ENCODE measurements around the gene ISG15.
"Not testable (repeated sequence)": the region's sequence is repeated elsewhere in the genome, so short reads cannot be mapped to it uniquely, and the experiment has no call there.

Gene ISG15

DNA sequence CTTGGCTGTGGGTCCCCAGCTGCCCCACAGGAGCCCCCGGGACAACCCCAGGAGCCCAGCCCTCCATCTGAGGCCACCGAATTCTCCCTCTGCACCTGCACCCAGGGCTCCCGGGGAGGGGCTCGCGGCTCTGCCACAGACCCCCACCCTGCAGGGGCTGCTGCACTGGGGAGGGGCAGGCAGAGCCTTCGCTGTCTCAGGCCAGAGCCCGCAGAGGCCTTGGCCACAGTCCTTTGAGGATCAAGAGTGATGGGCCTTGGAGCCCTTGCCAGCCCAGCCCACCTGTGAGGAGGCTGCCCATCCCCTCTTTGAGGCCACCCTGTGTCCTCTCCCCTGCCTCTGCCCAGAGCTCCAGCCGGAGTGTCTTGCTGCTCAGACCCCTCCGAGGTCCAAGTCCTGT is 37.9 kb upstream of the ISG15 start:
- no peak for DNase-seq (ENCODE audit: low read depth, low spot score)

DNA sequence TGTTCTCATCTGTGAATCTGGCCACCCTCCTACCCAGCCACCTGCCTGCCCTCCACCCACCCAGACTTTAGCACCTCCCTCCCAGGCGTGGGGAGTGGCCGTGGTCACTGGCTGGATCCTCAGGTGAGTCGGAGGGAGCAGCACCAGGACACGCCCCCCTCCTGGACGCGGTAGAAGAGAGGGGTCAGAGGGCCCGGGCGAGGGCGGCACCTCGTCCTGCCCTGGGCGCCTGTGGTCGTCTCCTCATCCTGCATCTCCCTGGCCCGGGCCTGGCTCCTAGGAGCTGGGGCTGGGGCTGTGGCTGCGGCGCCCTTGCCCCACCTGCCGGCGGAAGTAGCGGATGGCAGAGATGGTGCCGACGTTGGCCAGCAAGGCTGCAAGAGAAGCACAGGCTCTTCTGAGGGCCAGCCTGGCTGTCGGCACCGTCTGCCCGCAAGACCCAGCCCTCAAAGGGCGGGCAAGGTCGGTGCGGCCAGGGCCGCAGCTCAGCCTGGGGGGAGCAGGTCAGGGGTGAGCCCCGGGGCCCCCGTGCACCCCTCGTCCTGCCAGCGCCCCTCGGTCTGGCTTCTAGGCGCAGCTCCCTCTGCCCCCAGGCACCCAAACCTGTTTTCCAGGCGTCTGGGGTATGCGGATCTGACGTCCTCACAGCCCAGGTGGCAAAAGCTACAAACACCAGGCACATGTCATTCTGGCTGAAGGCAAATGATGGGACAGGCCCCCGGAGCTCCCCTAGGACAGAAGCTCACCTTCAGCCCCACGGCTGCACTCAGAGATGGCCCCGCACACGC is 37.2 kb upstream of the ISG15 start:
- peak; percentile 92 for DNase-seq (ENCODE audit: low read depth, low spot score)

DNA sequence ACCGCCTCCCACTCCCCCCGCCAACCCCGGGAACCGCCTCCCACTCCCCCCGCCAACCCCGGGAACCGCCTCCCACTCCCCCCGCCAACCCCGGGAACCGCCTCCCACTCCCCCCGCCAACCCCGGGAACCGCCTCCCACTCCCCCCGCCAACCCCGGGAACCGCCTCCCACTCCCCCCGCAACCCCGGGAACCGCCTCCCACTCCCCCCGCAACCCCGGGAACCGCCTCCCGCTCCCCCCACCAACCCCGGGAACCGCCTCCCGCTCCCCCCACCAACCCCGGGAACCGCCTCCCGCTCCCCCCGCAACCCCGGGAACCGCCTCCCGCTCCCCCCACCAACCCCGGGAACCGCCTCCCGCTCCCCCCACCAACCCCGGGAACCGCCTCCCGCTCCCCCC is 36.5 kb upstream of the ISG15 start:
- not testable (repeated sequence) for DNase-seq (ENCODE audit: low read depth, low spot score)

DNA sequence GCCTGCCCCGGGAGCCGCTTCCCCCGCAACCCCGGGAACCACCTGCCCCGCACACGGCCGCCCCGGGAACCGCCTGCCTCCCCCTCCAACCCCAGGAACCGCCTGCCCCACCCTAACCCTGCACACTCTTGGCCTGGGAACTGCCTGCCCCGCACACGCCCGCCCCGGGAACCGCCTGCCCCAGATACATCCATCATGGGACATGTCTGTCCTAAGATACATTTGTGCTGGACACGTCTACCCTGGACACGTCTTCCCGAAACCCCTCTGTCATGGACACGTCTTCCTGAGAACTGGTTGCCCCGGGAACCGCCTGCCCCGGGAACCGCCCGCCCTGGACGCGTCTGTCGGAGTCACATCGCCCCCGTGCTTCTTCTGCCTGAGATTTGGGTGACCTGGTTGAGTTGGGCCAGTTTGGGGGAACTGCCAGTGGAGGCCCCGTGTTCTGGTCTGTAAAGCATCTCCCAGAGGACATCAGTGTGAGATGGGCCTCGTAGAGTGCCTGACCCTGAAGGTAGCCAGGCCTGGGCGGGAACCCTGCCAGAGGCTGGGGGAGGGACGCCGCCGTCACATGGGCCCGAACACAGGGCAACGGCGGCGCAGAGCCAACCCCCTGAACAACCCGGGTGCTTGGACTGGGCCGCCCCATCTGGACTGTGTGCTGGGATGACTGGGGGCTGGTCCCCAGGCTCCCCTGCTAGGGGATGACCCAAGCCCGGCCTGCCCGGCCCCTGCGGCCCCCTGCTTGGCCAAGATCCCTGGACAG is 35.0 kb upstream of the ISG15 start:
- DNase-seq (ENCODE audit: low read depth, low spot score) = no peak

DNA sequence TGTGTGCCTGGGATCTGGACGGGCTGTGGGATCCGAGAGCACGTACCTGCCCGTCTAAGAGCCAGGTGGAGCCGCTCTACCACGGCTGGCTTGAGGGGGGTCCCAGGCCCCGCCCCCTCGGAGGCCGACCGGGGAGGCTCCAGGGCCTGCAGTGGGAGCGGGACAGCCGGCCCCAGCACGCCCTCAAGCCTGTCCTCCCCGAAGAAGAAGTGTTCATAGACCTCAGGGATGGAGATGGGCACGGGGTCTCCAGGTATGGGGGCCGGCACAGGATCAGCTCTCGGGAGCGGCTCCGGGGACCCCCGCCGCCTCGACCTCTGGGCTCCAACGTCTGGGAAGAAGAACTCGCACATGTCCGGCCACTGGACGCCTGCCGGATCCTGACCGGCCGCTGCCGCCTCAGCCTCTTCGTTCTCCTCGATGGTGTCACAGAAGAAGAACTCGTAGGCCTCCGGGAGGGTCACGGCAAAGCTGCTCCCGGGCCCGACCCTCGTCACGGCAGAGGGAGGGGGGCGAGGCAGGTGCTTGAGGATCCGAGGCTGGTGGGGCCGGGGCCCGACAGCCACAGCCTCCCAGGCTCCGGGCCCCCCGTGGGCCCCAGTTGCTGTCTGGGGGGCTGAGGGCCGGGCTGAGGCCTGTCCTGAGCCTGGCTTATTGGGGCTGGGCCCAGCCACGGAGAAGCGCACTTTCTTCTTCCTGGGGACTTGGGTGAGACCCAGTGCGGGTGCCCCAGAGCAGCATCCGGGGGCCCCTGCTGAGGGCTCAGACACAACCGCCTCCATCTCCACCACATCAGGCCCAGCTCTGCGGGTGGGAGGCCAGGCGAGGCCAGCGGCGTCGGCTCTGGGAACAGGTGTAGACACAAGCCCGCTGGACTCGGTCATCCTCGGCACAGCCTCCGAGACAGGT is 34.2 kb upstream of the ISG15 start:
- DNase-seq (ENCODE audit: low read depth, low spot score) = no peak

DNA sequence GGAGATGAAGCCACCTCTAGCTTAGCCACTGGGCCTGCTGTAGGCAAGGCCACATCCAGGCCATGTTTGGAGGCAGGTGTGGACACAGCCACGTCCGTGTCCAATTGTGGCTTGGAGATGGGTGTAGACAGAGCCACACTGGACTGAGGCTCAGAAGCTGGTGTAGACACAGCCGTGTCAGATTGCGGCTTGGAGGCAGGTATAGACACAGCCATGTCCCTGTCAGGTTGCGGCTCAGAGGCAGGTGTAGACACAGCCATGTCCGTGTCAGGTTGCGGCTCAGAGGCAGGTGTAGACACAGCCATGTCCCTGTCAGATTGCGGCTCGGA is 33.6 kb upstream of the ISG15 start:
- no peak for DNase-seq (ENCODE audit: low read depth, low spot score)

DNA sequence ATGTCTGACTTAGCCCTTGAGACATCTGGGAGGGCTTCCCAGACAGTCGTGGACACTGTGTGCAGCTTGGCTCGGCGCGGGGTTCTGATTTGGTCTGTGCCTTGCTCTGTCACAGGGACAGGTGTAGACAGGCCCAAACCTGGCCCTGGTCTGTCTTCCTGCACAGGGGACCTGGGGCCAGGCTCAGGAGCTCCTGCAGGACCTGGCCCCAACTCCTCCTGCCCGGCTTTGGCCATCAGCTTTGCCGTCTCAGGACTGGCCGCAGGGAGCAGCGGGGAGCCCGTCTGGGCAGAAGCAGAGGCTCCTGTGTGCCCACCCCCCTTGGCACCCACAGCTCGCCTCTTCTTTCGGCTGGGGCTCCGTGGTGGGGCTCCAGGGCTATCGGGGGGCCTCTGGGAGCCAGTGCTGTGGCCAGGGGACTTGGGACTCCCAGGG is 33.1 kb upstream of the ISG15 start:
- no peak for DNase-seq (ENCODE audit: low read depth, low spot score)

DNA sequence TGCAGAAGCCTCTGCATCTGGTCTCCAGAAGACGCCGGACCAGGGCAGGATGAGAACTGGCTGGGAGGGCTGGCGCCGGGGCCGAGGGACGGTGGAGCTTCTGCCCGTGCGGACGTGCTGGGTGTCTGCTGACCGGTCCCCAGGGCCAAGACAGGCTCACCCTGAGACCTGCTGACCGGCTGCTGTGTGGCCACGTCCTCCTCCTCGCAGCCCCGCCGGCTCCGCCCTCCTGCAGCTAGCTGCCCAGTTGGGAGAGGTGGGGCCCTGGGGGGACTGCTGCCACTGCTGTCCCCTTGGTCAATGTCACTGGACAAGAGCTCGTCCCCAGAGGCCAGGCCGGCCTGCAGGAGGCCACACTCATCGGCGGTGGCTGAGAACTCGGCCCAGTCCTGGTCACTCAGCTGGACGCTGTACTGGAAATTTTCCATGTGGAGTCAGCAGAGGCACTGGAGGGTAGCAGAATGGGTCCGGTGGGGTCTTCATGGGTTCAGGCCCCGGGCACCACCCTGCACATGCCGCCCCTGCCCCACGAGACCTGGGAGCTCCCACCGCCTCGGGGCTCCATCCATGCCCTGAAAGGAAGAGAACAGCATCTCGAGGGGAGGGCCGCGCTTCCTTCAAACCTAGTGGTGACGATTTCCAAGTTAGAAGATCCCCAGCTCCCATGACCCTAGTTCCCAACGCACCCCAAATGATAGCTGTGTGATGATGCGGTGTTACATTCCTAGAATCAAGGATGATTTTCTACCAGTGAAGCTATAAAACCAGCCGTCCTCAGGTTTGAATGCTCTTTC is 32.5 kb upstream of the ISG15 start:
- no peak for DNase-seq (ENCODE audit: low read depth, low spot score)

DNA sequence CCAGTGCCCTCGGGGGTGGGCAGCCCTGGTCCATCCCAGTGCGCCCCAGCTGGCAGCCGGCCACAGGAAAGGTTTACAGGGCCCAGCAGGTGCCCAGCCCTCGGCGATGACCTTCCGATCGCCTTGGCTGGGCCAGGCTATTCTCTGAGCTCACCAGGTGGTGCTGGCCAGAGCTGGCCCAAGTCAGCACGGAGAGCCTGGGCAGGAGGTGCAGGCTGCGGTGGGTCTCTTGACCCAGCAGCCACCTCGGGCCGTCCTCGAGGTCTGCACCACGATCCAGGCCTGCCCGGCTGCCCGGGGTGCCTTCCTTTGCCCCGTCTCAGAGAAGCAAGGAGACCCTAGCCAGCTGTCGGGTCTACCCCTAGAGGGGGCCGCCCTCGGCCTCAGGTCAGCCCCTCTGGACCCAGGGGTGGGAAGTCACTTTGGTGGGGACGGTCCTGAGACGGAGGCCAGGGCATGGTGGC is 31.8 kb upstream of the ISG15 start:
- no peak for DNase-seq (ENCODE audit: low read depth, low spot score)

DNA sequence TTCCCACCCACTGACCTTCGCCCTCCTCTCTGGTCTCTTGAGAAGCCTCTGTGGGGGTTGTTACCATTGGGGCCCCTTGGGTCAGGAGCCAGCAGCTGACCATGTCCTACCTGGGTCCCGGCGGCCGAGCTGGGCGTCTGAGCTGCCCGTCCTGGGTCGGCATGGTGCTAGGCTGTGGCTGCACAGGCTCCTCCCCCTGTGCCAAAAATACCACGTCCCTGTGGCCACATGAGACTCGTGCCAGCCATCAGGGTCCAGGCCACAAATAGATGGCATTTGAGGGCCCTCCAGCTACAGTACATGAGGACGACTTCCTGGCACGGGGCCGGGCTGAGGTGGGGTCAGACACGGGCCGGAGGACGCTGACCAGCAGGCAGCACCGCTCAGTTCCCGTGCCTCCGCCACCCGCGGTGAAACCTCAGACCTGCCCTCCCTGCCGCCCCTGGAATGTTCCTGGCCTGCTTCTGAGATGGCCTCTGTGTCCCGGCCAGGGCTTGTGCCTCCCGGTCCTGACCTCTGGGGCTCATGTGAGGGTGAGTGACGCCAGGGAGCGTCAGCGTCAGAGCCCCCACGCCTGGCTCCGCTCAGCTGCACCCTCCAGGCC is 31.2 kb upstream of the ISG15 start, which contains the start of gene PERM1:
PERM1 (minus strand) TSS at position 139 of the 604 bp plus-strand sequence. CDS start 1,064 bp downstream, outside the sequence.
- no peak for DNase-seq (ENCODE audit: low read depth, low spot score)

DNA sequence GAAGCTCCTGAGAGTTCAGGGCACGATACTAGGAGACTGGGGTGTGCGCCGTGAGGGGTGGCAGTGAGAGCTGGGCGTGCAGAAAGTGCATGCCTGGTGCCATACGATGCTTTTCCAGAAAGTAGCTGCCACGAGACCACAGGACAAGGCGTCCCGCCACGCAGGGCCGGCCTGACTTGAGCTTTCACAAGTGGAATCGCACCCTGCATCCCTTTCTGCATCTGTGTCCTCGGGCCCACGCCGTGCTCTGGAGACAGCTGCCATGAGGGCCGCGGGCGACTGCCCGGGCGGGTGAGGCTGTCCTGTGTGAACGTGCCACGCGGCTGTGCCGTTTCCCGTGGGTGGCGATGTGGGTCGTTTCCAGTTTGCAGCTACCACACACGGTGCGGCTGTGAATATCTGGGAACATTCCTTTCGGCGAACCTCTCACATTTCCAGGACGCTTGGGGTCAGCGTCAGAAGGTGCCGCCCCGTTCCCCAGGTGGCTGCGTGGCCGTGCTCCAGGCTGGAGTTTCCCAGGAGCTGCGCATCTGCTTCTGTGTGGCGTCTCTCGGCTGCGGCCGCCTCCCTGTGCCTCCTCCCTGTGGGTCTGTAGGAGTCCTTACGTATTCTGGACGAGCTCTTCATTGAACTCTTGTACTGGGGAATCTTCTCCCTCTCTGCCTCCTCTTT is 30.4 kb upstream of the ISG15 start:
- no peak for DNase-seq (ENCODE audit: low read depth, low spot score)

DNA sequence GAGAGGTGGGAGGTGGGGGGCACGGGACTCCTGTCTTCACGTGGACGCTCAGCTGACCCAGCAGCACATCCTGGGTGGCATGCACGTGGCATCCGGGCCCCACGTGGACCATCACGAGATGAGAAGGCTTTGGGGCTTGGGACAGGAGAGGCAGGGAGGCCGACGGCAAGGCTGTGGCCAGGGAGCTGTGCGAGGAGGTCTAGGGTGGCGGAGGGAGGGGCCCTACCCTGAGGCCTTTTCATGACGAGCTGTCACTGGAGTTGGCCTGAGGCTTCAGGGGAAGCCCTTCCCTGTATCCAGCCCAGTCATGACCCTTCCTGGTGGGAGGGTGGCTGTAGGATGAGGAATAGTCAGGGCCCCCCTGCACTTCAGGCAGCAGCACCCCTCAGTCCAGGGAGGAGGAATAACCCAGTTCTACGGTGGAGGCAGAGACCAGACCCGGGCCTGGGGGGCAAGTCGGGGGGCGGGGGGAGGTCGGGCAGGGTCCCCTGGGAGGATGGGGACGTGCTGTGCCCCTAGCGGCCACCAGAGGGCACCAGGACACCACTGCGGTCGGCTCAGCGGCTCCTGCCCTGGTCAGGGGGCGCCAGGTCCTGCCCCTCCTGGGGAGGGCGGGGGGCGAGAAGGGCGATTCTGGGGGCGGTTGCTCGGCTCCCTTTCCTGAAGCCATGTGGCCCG is 29.4 kb upstream of the ISG15 start:
- DNase-seq (ENCODE audit: low read depth, low spot score) = no peak

DNA sequence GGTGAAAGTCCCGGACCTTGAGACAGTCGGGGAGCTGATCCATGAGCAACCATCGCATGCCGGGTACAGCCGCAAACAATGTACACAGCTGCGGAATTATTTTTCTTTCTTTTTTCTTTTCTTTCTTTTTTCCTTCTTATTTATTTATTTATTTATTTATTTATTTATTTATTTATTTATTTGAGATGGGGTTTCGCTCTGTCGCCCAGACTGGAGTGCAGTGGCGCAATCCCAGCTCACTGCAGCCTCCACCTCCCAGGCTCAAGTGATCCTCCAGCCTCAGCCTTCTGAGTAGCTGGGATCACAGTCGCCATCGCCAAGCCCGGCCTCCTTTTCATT is 28.9 kb upstream of the ISG15 start:
- DNase-seq (ENCODE audit: low read depth, low spot score) = no peak

DNA sequence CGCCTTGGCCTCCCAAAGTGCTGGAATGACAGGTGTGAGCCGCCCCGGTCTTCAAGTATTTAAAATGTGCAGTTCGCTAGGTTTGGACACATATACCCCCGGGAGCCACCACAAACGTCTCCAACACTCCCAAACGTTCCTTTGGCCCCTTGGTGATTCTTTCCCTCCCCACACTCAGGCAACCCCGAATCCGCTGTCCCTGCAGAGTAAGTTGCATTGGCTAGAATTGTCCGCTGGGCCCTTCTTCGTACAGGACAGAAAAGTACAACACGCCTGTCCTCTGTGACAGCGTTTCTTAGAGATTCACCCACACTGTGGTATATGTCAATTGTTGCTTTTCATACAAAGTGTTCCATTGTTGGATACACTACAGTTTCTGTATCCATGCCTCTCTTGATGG is 28.2 kb upstream of the ISG15 start:
- DNase-seq (ENCODE audit: low read depth, low spot score) = no peak

DNA sequence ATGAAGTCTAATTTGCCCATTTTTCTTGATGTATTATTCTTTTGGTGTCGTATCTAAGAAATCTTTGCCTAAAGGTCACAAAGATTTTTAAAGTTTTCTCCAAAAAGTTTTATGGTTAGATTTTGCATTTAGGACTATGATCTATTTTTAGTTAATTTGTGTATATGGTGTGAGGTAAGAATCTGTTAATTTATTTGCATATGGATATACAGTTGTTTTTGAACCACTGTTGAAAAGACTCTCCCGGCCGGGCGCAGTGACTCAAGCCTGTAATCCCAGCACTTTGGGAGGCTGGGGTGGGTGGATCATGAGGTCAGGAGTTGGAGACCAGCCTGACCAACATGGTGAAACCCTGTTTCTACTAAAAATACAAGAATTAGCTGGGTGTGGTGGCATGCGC is 25.2 kb upstream of the ISG15 start:
- DNase-seq (ENCODE audit: low read depth, low spot score) = not testable (repeated sequence)

DNA sequence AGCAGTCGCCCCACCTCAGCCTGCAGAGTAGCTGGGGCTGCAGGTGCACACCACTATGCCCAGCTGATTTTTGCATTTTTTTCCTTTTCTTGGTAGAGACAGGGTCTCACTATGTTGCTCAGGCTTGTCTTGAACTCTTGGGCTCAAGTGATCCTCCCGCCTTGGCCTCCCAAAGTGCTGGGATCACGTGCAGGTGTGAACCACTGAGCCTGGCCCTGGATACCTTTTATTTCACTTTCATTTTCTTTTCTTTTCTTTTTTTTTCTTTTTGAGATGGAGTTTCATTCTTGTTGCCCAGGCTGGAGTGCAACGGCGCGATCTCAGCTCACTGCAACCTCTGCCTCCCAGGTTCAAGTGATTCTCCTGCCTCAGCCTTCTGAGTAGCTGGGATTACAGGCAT is 22.0 kb upstream of the ISG15 start:
- DNase-seq (ENCODE audit: low read depth, low spot score) = not testable (repeated sequence)

DNA sequence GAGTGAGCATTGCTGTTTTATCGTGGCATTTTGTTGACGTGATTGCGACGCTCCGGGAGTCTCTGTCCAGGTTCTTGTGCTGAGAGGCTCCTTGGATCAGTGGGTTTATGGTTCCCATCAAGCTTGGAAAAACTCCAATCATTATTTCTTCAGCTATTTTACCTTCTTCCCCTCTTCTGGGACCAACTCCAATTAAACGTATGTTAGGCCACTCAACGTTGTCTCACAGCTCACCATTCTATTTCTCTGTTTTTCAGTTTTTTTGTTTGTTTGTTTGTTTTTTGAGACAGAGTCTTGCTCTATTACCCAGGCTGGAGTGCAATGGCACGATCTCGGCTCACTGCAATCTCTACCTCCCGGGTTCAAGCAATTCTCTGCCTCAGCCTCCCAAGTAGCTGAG is 21.4 kb upstream of the ISG15 start:
- DNase-seq (ENCODE audit: low read depth, low spot score) = no peak

DNA sequence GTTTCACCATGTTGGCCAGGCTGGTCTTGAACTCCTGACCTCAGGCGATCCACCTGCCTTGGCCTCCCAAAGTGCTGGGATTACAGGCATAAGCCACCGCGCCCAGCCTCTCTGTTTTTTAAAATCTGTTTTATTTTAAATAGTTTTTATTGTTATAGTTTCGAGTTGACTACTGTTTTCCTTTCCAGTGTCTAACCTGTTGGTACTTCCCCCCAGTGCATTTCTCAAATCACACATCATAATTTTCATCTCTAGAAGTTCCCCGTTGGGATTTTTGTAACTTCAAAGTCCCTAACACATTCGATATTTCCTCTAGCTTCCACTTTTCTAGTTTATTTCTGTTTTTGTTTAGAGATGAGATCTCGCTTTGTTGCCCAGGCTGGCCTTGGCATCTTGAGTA is 20.9 kb upstream of the ISG15 start:
- DNase-seq (ENCODE audit: low read depth, low spot score) = no peak

DNA sequence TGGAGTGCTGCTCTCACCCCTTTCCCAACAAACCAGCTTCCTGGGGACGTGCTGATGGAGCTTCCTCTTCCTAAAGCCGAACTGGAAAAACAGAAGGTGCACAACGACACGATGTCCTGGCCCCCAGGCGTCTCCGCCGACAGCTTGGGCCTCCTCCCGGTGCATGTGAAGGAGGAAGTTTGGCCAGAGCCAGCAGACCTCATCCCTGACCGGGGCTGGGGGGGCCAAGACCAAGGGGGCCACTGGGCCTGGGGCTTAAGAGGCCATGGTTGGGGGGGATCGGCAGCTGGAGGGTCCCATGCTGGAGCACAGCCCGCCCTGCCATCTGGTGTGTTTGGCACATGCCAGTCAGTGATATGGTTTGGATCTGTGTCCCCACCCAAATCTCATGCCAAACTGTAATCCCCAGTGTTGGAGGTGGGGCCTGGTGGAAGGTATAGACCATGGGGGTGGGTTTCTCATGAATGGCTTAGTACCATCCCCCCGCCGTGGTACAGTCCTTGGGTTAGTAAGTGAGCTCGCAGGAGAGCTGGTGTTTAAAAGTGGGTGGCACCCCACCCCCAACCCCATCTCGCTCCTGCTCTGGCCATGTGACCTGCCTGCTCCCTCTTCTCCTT is 19.8 kb upstream of the ISG15 start:
- no peak for DNase-seq (ENCODE audit: low read depth, low spot score)
